ENCODE results near the gene KIF5A. TPM values are rescaled to one million over a fixed set of nuclear protein-coding genes. Genes with fewer than 3 reads are reported as not detected.
A peak's percentile ranks its signal among the peaks of the same experiment; 100 is the strongest.
"Not testable (repeated sequence)": the region's sequence is repeated elsewhere in the genome, so short reads cannot be mapped to it uniquely, and the experiment has no call there.

KIF5A gene
- total and polyA plus RNA-seq, 5 donors: 0.09 to 0.31 (median 0.20) TPM

DNA sequence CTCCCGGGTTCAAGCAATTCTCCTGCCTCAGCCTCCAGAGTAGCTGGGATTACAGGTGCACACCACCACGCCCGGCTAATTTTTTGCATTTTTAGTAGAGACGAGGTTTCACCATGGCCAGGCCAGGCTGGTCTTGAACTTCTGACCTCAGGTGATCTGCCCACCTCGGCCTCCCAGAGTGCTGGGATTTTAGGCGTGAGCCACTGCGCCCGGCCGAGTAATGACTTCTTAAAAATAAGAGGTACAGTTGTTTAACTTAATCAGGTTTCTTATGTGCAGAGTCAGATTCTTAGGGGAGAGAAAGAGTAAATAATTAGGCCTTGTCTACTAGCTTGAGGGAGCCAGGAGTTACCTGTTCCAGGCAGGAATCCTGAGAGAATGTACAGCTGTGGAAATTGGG lies 35.6 kb upstream of the KIF5A start:
- intact Hi-C loops (cut with DNase I); H3K4me1 ChIP-seq (ENCODE audit: control insufficient read depth, insufficient read depth, low read length); H3K4me3 ChIP-seq (ENCODE audit: low read length); H3K9me3 ChIP-seq (ENCODE audit: control insufficient read depth, low read length); H3K27ac ChIP-seq (ENCODE audit: low read length); ATAC-seq; H3K27me3 ChIP-seq (ENCODE audit: control insufficient read depth, insufficient read depth): not testable (repeated sequence)
- peak in 1 of 3 donors; percentile 17 for DNase-seq
- 92% methylated on average over 9 of the region's 9 CpGs for WGBS

- Histone ChIP-seq H3K27ac (ENCODE audit: low read length) (no peak overlapping the region), H3K9me3 (ENCODE audit: control insufficient read depth, low read length) (no peaks in the 10 kb centered on the region), H3K27me3 (ENCODE audit: control insufficient read depth, insufficient read depth) (no peaks in the 10 kb centered on the region), H3K4me3 (ENCODE audit: low read length) (no peak overlapping the region), H3K4me1 (ENCODE audit: control insufficient read depth, insufficient read depth, low read length) (peaks cover 2% of the 10 kb centered on the region)
- ATAC-seq: no peak
- whole genome bisulfite sequencing: 85% methylated on average over 9 of the region's 9 CpGs
- intact Hi-C loops (cut with DNase I): no loop called here
- DNase-seq: peak in 1 of 3 donors; percentile 14
Measured at GRCh38 chr12:57514720-57515407, 35.0 kb upstream of the KIF5A start.

- Histone ChIP-seq H3K27ac (ENCODE audit: low read length) (no peak overlapping the region), H3K4me3 (ENCODE audit: low read length) (no peak overlapping the region), H3K9me3 (ENCODE audit: control insufficient read depth, low read length) (no peaks in the 10 kb centered on the region), H3K27me3 (ENCODE audit: control insufficient read depth, insufficient read depth) (no peaks in the 10 kb centered on the region), H3K4me1 (ENCODE audit: control insufficient read depth, insufficient read depth, low read length) (peaks cover 2% of the 10 kb centered on the region)
- intact Hi-C loops (cut with DNase I): no loop called here
- WGBS: 55% methylated on average over 3 of the region's 3 CpGs
- DNase-seq (no peak), ATAC-seq (no peak)
Measured at GRCh38 chr12:57515408-57515933, 34.4 kb upstream of the KIF5A start.

DNA sequence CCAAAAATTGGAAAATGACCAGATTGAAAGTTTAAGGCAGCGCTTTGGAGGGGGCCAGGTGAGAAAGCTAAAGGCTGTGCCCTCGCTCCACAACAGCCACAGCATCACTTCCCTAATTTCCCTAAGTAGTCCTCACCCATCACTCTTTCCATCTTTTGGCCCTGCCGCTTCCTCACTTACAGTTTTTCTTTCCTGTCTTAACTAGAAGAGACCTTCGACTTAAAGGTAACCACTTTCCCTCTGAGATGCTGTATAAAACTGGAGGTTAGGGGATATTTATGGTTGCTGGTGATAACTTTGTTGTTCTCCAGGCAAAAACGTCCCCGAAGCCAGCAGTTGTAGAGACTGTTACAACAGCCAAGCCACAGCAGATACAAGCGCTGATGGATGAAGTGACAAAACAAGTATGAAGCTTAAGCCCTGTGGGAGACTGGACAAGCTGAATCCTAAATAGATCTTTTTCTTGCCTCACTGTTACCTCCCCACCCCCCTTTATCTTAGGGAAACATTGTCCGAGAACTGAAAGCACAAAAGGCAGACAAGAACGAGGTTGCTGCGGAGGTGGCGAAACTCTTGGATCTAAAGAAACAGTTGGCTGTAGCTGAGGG lies 33.8 kb upstream of the KIF5A start:
- ATAC-seq (no peak), DNase-seq (no peak)
- Histone ChIP-seq H3K27me3 (ENCODE audit: control insufficient read depth, insufficient read depth) (no peaks in the 10 kb centered on the region), H3K27ac (ENCODE audit: low read length) (no peak overlapping the region), H3K4me1 (ENCODE audit: control insufficient read depth, insufficient read depth, low read length) (peaks cover 2% of the 10 kb centered on the region), H3K9me3 (ENCODE audit: control insufficient read depth, low read length) (no peaks in the 10 kb centered on the region), H3K4me3 (ENCODE audit: low read length) (no peak overlapping the region)
- 77% methylated on average over 11 of the region's 11 CpGs for WGBS
- intact Hi-C loops (cut with DNase I): no loop called here

DNA sequence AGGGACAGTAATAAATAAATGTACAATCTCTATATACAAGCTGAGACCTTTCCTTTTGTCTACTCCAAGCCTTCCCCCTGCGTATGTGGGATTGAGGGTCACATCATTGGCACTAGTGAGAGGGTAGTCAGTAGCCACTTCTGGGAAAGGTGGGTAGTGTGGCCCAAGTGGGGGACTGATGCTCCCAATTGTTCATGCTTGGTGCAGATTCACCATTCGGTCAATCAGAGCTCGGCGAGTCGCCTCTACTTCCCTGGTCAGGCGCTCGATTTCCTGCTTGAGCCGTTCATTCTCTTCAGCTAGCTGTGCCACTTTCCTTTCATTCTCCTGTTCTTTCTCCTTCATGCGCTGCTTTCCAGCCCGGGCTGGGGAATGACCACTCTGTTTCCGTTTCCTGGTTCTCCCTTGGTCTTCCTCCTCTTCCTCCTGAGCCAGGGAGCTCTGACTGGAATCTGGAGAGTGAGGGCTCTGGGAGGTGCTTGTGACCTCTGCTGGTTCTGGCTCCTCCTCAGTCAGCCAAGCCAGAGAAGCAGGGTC lies 33.2 kb upstream of the KIF5A start:
- WGBS: 76% methylated on average over 11 of the region's 11 CpGs
- H3K4me1 ChIP-seq (ENCODE audit: control insufficient read depth, insufficient read depth, low read length): peaks cover 7% of the 10 kb centered on the region
- no peaks in the 10 kb centered on the region for H3K27me3 ChIP-seq (ENCODE audit: control insufficient read depth, insufficient read depth)
- intact Hi-C loops (cut with DNase I): no loop called here
- no peak for DNase-seq
- H3K27ac ChIP-seq (ENCODE audit: low read length): no peak overlapping the region
- H3K4me3 ChIP-seq (ENCODE audit: low read length): no peak overlapping the region
- no peak for ATAC-seq
- H3K9me3 ChIP-seq (ENCODE audit: control insufficient read depth, low read length): no peaks in the 10 kb centered on the region

DNA sequence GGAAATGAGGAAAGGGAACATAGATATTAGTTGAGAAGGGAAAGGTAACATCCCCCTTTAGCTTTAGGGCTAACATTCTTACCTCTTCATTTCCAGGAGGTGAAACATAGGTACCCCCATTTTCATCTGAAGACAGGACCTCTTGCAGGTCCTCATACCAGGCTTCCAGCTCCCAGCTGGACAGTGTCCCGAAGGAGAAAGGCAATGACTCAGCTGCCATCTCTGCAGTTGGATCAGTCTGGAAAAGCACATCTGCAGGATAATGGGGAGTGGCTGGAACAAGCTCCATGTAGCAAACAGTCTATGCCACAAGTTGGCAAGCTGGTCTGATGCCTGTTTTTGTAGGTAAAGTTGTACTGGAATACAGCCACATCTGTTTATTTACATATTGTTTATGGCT lies 32.7 kb upstream of the KIF5A start:
- WGBS: 78% methylated on average over 1 of the region's 1 CpG
- DNase-seq (no peak), ATAC-seq (no peak)
- no peaks in the 10 kb centered on the region for H3K27me3 ChIP-seq (ENCODE audit: control insufficient read depth, insufficient read depth)
- no peaks in the 10 kb centered on the region for H3K9me3 ChIP-seq (ENCODE audit: control insufficient read depth, low read length)
- peaks cover 7% of the 10 kb centered on the region for H3K4me1 ChIP-seq (ENCODE audit: control insufficient read depth, insufficient read depth, low read length)
- no peak overlapping the region for H3K27ac ChIP-seq (ENCODE audit: low read length)
- intact Hi-C loops (cut with DNase I): no loop called here
- no peak overlapping the region for H3K4me3 ChIP-seq (ENCODE audit: low read length)

DNA sequence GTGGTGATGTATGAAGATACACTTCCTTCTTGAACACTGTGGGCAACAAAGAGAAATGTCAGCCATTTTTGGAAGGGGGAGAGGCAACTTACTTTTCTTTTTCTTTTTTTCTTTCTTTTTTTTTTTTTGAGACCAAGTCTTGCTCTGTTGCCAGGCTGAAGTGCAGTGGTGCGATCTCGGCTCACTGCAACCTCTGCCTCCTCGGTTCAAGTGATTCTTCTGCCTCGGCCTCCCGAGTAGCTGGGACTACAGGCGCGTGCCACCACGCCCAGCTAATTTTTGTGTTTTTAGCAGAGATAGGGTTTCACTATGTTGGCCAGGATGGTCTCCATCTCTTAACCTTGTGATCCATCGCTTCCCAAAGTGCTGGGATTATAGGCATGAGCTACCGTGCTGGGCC lies 32.1 kb upstream of the KIF5A start:
- ATAC-seq; H3K4me1 ChIP-seq (ENCODE audit: control insufficient read depth, insufficient read depth, low read length); intact Hi-C loops (cut with DNase I); H3K9me3 ChIP-seq (ENCODE audit: control insufficient read depth, low read length); DNase-seq; H3K27me3 ChIP-seq (ENCODE audit: control insufficient read depth, insufficient read depth): not testable (repeated sequence)
- WGBS: 85% methylated on average over 10 of the region's 10 CpGs
- Histone ChIP-seq H3K4me3 (ENCODE audit: low read length) (peak overlapping the region; percentile 72), H3K27ac (ENCODE audit: low read length) (peak overlapping the region; percentile 56)

- 55% methylated on average over 8 of the region's 8 CpGs for WGBS
- intact Hi-C loops (cut with DNase I): no loop called here
- no peaks in the 10 kb centered on the region for H3K9me3 ChIP-seq (ENCODE audit: control insufficient read depth, low read length)
- H3K4me1 ChIP-seq (ENCODE audit: control insufficient read depth, insufficient read depth, low read length): peaks cover 7% of the 10 kb centered on the region
- peak overlapping the region; percentile 56 for H3K27ac ChIP-seq (ENCODE audit: low read length)
- no peaks in the 10 kb centered on the region for H3K27me3 ChIP-seq (ENCODE audit: control insufficient read depth, insufficient read depth)
- no peak for ATAC-seq
- no peak for DNase-seq
- peak overlapping the region; percentile 72 for H3K4me3 ChIP-seq (ENCODE audit: low read length)
Measured at GRCh38 chr12:57518176-57518919, 31.5 kb upstream of the KIF5A start.

- intact Hi-C loops (cut with DNase I): no loop called here
- 23% methylated on average over 7 of the region's 7 CpGs for WGBS
- peaks cover 11% of the 10 kb centered on the region for H3K4me1 ChIP-seq (ENCODE audit: control insufficient read depth, insufficient read depth, low read length)
- H3K4me3 ChIP-seq (ENCODE audit: low read length): peak overlapping the region; percentile 72
- DNase-seq (peak; percentile 64 to 67 (median 64)), ATAC-seq (peak in 1 of 2 donors; percentile 0)
- H3K27me3 ChIP-seq (ENCODE audit: control insufficient read depth, insufficient read depth): no peaks in the 10 kb centered on the region
- peak overlapping the region; percentile 94 for H3K27ac ChIP-seq (ENCODE audit: low read length)
- H3K9me3 ChIP-seq (ENCODE audit: control insufficient read depth, low read length): no peaks in the 10 kb centered on the region
Measured at GRCh38 chr12:57518920-57519795, 30.7 kb upstream of the KIF5A start.

DNA sequence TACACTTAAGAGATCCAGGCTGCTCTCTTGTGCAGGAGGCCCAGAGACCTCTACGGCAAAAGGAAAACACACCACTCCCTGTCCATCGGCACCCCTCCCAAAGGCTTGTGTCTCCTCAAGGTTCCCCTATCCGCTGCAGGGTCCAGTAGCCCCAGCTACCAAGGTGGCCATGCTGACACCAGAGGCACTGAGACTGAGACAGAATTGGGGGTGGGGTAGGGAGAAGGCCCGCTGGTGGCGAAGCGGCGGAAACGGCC lies 30.1 kb upstream of the KIF5A start:
- intact Hi-C loops (cut with DNase I): no loop called here
- H3K9me3 ChIP-seq (ENCODE audit: control insufficient read depth, low read length): no peaks in the 10 kb centered on the region
- H3K27me3 ChIP-seq (ENCODE audit: control insufficient read depth, insufficient read depth): no peaks in the 10 kb centered on the region
- ATAC-seq (no peak), DNase-seq (no peak)
- H3K4me1 ChIP-seq (ENCODE audit: control insufficient read depth, insufficient read depth, low read length): peaks cover 12% of the 10 kb centered on the region
- H3K4me3 ChIP-seq (ENCODE audit: low read length): peak overlapping the region; percentile 72
- WGBS: under 1% methylated on average over 8 of the region's 8 CpGs
- H3K27ac ChIP-seq (ENCODE audit: low read length): peak overlapping the region; percentile 94
